ENCODE data around the gene RASAL2.
"Not testable (repeated sequence)": the region's sequence is repeated elsewhere in the genome, so short reads cannot be mapped to it uniquely, and the experiment has no call there.

The RASAL2 gene

DNA sequence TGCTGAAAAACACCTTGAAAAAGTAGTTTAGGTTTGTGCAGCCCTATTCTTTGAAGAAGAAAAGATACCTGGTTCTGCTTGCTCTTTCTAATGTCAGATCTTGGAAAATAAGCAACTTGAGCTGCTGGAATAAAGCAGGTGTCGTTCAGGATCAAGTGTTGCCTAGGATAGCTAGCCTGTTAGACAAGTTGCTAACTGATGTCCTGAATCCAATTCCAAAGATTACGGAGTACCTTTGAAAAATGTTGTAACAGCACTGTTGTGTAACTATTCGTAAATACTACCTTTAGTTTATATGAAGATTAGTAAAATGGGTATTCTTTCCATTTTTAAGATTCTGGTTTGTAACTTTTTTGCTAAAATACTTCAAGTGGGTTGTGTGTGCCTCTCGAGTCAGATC, 251.3 kb downstream of the RASAL2 start:
- no peak for DNase-seq (ENCODE audit: low read depth, low spot score)

DNA sequence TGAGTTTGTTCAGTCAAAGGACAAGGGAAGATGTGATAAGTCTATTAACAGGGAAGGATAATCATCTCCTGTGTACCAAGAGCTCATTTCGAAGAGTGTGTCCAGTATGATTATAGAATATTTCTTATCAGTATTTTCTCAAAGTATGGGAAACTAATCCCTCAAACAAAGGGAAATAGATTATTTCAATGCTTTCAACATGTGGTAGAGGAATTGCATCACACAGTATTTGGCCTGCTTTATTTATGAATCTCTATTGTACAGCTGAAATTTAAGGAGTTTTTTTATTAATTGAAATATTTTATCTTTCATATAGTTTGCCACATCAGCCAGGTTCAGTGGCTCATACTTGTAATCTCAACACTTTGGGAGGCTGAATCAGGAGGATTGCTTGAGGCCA, 251.9 kb downstream of the RASAL2 start:
- no peak for DNase-seq (ENCODE audit: low read depth, low spot score)

DNA sequence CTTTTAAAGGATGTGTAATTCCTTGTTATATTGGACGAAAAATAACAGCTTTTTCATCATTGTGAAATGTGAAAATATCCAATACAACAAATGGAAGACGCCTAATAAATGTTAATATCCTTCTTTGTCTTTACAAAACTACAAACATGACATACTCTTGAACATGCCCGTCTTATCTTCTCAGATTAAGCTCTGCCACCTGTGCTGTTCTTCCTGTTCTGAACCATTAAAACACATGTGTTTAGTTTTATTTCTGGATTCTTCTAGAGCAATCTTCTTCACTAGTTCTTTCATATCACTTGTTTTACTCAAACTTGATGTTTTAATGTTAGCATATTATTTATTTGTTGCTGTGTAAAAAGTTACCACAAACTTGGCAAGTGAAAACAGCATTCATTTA, 255.9 kb downstream of the RASAL2 start:
- DNase-seq (ENCODE audit: low read depth, low spot score): no peak

DNA sequence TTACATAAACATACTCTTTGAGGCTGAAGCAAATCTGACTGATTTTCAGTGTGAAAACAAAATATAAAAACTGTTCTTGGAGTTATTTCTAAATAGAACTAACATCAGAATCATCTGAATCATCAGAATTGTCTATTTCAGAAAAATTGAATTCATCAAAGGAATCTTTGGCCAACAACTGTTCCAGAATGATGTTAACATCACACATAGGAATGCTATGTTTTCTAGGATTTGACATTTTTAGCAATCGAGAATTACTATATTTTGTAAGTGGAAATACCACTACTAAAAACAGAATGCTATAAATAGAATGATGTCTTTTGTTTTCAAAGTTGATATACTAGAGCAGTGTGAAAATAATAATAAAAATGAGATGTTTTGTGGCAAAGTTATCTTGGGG, 258.0 kb downstream of the RASAL2 start:
- not testable (repeated sequence) for DNase-seq (ENCODE audit: low read depth, low spot score)

DNA sequence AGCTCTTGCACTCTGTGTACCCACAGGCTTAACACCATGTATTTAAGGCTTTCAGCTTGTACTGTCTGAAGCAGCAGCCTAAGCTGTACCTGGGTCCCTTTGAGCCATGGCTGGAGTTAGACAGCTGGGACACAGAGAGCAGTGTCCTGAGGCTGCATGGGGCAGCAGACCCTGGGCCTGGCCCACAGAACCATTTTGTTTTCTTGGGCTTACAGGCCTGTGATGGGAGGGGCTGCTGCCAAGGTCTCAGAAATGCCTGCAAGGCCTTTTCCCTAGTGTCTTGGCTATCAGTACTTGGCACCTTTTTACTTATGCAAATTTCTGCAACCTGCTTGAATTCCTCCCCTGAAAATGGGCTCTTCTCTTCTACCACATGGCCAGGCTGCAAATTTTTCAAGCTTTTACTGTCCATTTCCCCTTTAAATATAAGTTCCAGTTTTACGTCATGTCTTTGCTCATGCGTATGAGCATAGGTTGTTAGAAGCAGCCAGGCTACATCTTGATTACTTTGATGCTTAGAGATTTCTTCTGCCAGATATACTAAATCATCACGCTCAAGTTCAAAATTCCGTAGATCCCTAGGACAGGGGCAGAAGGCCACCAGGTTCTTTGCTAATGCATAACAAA, 259.0 kb downstream of the RASAL2 start:
- DNase-seq (ENCODE audit: low read depth, low spot score): no peak

DNA sequence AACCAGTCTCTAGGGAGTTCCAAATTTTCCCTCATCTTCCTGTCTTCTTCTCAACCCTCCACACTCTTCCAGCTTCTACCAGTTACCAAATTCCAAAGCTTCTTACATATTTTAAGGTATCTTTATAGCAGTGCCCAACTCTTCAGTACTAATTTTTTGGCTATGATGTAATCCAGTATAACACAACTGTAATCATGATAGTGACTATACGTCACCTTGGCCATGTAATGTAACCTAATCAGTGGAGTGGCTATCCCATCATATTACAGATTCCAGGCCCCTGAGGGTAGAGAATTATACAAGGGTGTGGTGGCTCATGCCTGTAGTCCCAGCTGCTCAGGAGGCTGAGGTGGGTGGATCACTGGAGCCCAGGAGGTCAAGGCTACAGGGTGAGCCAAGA, 259.6 kb downstream of the RASAL2 start:
- DNase-seq (ENCODE audit: low read depth, low spot score): no peak

DNA sequence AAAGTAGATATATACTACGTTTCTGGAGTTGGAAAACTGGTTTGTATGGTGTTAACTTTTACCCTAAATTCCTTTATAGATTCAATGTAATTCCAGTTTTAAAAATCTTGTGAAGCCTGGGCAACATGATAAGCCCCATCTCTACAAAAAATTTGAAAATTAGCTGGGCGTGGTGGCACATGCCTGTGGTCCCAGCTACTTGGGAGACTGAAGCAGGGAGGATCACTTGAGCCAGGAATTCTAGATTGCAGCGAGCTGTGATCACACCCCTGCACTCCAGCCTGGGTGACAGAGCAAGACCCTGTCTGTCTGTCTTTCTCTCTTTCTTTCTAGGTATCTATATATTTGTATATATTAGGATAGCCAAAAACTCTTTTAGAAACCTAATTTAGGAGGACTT, 260.9 kb downstream of the RASAL2 start:
- DNase-seq (ENCODE audit: low read depth, low spot score): no peak

- DNase-seq (ENCODE audit: low read depth, low spot score): no peak
These were observed 262.4 kb downstream of the RASAL2 start for GRCh38 chr1:178356299-178356698.

DNA sequence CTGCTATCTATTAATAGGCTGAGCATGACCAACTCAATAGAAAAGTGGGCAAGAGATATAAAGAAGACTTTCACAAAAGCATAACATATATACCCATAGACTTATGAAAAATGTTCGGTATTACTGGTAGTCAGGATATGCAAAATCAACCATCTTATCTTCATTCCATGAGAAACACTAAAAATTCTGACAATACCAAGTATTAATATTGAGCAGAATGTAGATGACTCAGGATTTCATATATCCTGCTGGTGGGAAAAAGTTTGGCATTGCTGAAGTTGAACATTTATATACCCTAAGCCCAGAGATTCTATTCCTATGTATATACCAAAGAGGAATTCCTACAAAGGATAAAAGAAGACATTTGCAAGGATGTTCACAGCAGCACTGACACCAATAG, 264.6 kb downstream of the RASAL2 start:
- no peak for DNase-seq (ENCODE audit: low read depth, low spot score)

DNA sequence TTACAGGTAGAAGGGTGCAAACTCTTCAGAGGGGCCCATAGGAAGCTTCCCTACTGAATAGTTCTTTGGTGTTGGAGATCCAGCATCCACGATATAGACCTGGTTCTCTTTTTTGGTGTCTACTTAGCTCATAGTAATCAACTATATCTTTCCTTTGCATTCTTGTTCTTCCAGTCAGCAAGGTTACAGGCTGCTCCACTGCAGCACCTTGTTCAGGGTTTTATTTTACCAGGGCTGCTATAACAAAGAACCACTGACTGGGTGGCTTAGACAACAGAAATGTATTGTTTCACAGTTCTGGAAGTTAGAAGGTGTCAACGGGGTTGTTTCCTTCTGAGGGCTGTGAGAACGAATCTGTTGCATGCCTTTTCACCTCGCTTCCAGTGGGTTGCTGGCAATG, 266.5 kb downstream of the RASAL2 start:
- no peak for DNase-seq (ENCODE audit: low read depth, low spot score)

DNA sequence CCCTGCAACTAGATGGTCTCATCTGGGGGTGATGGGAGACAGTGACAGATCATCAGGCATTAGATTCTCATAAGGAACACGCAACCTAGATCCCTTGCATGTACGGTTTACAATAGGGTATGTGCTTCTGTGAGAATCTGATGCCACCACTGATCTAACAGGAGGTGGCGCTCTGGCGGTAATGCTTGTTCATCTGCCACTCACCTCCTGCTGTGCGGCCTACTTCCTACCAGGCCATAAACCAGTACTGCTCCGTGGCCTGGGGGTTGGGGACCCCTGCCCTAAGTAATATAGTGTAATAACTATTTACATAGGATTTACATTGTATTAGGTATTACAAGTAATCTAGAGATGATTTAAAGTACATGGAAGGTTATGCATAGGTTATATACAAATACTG, 267.9 kb downstream of the RASAL2 start:
- DNase-seq (ENCODE audit: low read depth, low spot score): no peak

DNA sequence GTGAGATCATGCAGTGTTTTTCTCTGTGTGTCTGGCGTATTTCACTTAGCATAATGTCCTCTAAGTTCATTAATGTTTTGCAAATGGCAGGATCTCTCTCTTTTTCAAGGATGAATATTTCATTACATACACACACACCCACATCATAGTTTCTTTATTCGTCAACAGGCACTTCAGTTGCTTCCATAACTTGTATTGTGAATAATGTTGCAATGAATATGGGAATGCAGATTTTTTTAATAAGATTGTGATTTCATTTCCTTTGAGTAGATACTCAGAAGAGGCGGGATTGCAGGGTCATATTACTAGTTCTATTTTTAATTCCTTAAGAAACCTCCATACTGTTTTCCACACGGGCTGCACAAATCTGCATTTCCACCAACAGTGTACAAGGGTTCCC, 268.8 kb downstream of the RASAL2 start:
- DNase-seq (ENCODE audit: low read depth, low spot score): no peak

GRCh38 chr1:178364782-178365181, 270.9 kb downstream of the RASAL2 start:
- no peak for DNase-seq (ENCODE audit: low read depth, low spot score)

GRCh38 chr1:178367151-178367550, 273.2 kb downstream of the RASAL2 start:
- DNase-seq (ENCODE audit: low read depth, low spot score): no peak

DNA sequence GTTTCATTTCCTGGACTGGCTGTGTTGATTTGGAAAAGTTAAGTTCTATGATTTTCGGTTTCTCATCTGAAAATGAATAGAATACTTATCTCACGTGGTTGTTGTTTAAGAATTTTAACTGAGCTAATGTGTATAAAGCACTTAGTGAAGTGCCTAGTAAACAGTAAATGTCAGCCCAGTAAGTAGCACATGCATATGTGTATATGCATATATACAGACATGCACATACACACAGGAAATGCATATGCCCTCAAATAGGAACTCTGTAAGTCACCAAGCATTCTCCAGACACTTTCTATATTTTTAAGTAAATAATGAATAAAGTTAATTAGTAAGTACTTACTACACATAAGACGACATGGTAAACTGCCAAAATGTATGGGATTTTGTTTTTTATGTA, 274.3 kb downstream of the RASAL2 start:
- DNase-seq (ENCODE audit: low read depth, low spot score): no peak

GRCh38 chr1:178371235-178371634, 277.3 kb downstream of the RASAL2 start:
- peak; percentile 32 for DNase-seq (ENCODE audit: low read depth, low spot score)

- DNase-seq (ENCODE audit: low read depth, low spot score): no peak
These were observed 278.1 kb downstream of the RASAL2 start for GRCh38 chr1:178371933-178372388.

DNA sequence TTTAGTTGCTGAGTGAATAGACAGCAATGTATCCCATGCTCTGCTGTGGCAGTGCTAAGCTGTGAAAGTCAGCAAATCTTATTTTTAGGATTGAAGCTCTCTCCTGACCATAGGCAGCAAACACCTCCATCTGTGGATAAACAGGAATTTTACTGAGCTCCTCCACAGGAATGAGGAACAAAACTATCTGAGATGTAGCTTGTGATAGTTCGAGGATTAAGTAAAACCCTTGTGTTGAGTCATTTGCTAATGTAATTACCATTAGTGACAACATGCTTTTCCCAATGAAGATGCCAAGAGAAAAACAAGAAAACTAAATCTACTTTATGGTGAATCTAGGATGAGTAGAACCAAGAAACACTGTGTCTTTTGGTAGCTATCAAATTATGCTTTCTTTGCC, 280.1 kb downstream of the RASAL2 start:
- DNase-seq (ENCODE audit: low read depth, low spot score): no peak

- no peak for DNase-seq (ENCODE audit: low read depth, low spot score)
These were observed 282.1 kb downstream of the RASAL2 start for GRCh38 chr1:178376008-178376407.

- DNase-seq (ENCODE audit: low read depth, low spot score): no peak
These were observed 285.9 kb downstream of the RASAL2 start for GRCh38 chr1:178379807-178380206.

DNA sequence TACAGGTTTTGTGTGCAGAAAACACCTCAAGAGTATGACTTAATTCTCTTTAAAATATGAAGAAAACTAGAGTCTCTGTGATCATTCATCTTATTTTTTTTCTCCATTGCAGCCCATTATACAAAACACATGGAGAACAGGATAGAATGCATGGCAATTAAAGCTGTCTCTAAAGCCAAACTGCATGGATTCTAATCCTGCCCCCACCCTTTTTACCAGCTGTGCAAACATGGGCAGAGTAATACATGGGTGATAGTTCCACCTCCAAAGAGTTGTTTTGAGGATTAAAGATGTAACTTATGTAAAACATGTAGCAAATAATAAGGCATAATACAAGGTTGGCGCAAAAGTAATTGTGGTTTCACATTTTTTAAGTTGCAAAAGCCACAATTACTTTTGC, 288.5 kb downstream of the RASAL2 start:
- DNase-seq (ENCODE audit: low read depth, low spot score): no peak

- no peak for DNase-seq (ENCODE audit: low read depth, low spot score)
These were observed 291.8 kb downstream of the RASAL2 start for GRCh38 chr1:178385662-178386061.

DNA sequence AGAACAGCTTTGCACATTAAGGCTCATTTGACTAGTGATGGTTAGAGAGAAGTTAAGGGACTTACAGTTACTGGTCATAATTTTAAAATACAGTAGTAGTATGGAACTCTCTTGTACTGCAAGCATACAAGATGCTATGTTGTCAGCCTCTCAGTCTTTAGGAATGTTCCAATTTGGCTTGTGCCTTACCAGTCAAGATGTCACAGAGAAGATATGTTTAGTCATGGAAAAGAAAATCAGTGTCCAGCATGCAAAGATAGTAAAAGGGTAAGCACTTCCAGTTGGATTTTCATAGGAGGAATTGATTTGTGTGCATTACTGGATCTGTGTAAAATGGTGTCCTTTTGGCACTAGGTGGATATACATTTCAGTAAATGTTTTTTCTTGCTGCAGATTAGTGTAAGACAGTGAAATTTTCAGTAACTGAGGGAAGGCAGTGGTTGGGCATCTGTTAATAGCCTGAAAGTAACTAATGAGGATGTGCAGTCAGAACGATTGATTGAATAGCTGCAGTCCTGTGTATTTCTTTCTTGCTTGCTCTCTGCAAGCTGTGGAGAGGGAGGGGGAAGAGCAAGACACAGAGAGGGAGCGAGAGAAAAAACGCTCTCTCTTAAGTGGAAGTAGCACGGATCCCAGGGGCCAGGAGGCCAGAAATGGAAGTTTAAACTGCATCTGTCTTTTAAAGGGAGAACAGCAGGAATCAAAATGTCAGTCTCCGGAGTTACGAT, 294.7 kb downstream of the RASAL2 start:
- DNase-seq (ENCODE audit: low read depth, low spot score): no peak

DNA sequence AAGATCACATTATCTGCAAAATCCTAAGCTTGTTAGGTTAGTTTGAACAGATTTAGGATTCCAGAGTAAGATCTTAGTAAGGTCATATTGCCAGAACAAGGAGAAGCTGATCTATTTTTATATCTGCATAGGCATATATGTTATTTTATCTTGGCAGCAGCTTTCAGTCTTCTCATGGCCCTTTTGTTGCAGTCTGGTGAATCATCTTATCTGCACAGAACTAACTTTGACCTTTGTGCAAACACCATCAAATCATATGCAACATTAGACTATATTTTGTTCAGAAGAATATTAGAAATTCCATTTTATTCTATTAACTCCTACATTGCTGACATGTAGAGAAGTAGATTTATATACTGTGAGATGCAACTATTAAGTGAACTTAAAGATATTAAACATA, 295.5 kb downstream of the RASAL2 start:
- no peak for DNase-seq (ENCODE audit: low read depth, low spot score)
